Fibroblast of lung (primary cell): Measurements from ENCODE around the gene TTBK2.

Source experiments
- EZH2 ChIP-seq: IDR thresholded peaks from 2 replicates; pipeline ENCODE4 v1.5.1; 2012; ENCODE audit warnings: low read length, control low read depth, mild to moderate bottlenecking; ENCODE audit errors: missing control alignments
- TF ChIP-seq, protein P1 (sequence below), 2 donors: IDR thresholded peaks in 1 of 2; conservative IDR thresholded peaks in 1 of 2; 1 replicate in 1 of 2; 2 replicates in 1 of 2; pipeline ENCODE4 v1.5.1; 2011 to 2012; ENCODE audit warnings: low read length in 2 of 2, control low read depth in 1 of 2, inconsistent platforms in 1 of 2, low read depth in 1 of 2, mild to moderate bottlenecking in 1 of 2

- no peak for TF ChIP-seq EZH2
- TF ChIP-seq, protein P1, sequence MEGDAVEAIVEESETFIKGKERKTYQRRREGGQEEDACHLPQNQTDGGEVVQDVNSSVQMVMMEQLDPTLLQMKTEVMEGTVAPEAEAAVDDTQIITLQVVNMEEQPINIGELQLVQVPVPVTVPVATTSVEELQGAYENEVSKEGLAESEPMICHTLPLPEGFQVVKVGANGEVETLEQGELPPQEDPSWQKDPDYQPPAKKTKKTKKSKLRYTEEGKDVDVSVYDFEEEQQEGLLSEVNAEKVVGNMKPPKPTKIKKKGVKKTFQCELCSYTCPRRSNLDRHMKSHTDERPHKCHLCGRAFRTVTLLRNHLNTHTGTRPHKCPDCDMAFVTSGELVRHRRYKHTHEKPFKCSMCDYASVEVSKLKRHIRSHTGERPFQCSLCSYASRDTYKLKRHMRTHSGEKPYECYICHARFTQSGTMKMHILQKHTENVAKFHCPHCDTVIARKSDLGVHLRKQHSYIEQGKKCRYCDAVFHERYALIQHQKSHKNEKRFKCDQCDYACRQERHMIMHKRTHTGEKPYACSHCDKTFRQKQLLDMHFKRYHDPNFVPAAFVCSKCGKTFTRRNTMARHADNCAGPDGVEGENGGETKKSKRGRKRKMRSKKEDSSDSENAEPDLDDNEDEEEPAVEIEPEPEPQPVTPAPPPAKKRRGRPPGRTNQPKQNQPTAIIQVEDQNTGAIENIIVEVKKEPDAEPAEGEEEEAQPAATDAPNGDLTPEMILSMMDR (conservative IDR thresholded peaks at IDR 0.05 in 1 of 2, IDR thresholded peaks at IDR 0.05 in 1 of 2; ENCODE audit: low read depth in 1 of 2, low read length in 2 of 2): no peak
Observed at GRCh38 chr15:42716626-42717025, 204.0 kb downstream of the TTBK2 start.
